Pericardium fibroblast (primary cell): Measurements from ENCODE around the gene SNRNP48. TPM values are rescaled to one million over a fixed set of nuclear protein-coding genes. Genes with fewer than 3 reads are reported as not detected.

ENCODE experiments used
- total RNA-seq: library from RNA; depleted of rRNA; stranded (reverse); fragments of >200 nt; gene quantifications from 2 replicates; pipeline ENCODE4 v1.2.3, GENCODE V29; 2015

Gene SNRNP48
- total RNA-seq, result 6.8 and 7.8 TPM in 2 replicates

GRCh38 chr6:7589949-7590917 is at the start of gene SNRNP48:
SNRNP48 (plus strand) TSS chr6:7590198; CDS start chr6:7590258, 60 bp downstream.

DNA sequence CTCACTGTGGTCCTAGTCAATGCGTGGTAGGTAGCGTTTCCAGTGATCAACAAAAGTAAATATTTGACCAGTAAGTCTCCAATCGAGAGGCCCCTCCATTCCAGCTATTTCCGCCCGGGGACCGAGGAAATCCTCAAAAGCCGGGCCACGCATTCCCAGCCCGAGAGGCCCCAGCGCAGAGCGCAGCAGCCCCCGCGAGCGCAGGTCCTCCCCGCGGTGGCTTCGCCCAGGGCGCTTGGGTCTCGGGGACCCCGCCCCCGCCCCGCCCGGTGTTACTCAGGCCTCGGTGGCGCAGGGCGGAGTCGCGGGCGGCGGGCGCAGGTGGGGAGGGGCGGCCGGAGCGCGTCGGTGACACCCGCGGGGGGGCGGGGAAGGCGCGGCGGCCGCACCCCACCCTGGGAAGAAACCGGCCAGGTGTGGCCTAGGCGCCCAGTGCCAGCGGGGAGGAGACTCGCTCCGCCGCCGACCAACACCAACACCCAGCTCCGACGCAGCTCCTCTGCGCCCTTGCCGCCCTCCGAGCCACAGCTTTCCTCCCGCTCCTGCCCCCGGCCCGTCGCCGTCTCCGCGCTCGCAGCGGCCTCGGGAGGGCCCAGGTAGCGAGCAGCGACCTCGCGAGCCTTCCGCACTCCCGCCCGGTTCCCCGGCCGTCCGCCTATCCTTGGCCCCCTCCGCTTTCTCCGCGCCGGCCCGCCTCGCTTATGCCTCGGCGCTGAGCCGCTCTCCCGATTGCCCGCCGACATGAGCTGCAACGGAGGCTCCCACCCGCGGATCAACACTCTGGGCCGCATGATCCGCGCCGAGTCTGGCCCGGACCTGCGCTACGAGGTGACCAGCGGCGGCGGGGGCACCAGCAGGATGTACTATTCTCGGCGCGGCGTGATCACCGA is 48.6 kb upstream of the SNRNP48 start, which contains the start of gene DSP:
Gene DSP, plus strand, starts transcription at position 497 of the 890 bp plus-strand sequence. Its CDS starts 245 bp downstream, at position 742.

Other genes starting within 250 kb of the SNRNP48 start
- gene CAGE1, start 200.5 kb upstream of the SNRNP48 start, total RNA-seq, result not detected in 2 replicates
- 10.2 and 48.6 TPM in 2 replicates for gene RIOK1, start 200.4 kb upstream of the SNRNP48 start, total RNA-seq
- gene DSP, start 48.5 kb upstream of the SNRNP48 start, total RNA-seq, result 0.70 and 1.6 TPM in 2 replicates
- 2.3 and 17.0 TPM in 2 replicates for gene BMP6, start 135.9 kb downstream of the SNRNP48 start, total RNA-seq